Liver (tissue), 3 donors: ENCODE results near the gene EIF4G1.

Source experiments
- CTCF ChIP-seq: fragments of 150-350 bp; IDR thresholded peaks from 2 replicates; pipeline ENCODE4 v1.5.1; 2017; ENCODE audit warnings: improper control_type of control experiment, low read depth, low read length; ENCODE audit not compliant: missing input control
- GABPA ChIP-seq, 2 donors: IDR thresholded peaks in 1 of 2; conservative IDR thresholded peaks in 1 of 2; 2 replicates each; pipeline ENCODE4 v1.6.1; 2016; ENCODE audit warnings: antibody characterized with exemption in 2 of 2, mild to moderate bottlenecking in 1 of 2, moderate library complexity in 1 of 2
- MAX ChIP-seq: IDR thresholded peaks from 2 replicates; pipeline ENCODE4 v1.6.1; 2016; ENCODE audit warnings: antibody characterized with exemption
- RXRA ChIP-seq, 2 donors: IDR thresholded peaks; 2 replicates each; pipeline ENCODE4 v1.6.1; 2017 to 2018; ENCODE audit warnings: antibody characterized with exemption in 2 of 2, mild to moderate bottlenecking in 1 of 2
- YY1 ChIP-seq: IDR thresholded peaks from 2 replicates; pipeline ENCODE4 v1.6.1; 2016; ENCODE audit warnings: antibody characterized with exemption, mild to moderate bottlenecking
- ZBTB33 ChIP-seq: IDR thresholded peaks from 2 replicates; pipeline ENCODE4 v1.6.1; 2016; ENCODE audit warnings: antibody characterized with exemption
- donor health status: healthy.
- donor health status: healthy.

- TF ChIP-seq MAX (no peak), CTCF (no peak), ZBTB33 (no peak), GABPA (IDR thresholded peaks at IDR 0.05 in 1 of 2, conservative IDR thresholded peaks at IDR 0.05 in 1 of 2) (no peak), RXRA (IDR thresholded peaks at IDR 0.05) (no peak), YY1 (no peak)
Observed at GRCh38 chr3:184354754-184355153, 40.3 kb downstream of the EIF4G1 start.
